Activated naive CD4-positive, alpha-beta T cell (primary cell): ENCODE measurements around the gene SH3RF1.

Experiments
- DNase-seq, 4 experiments: peaks; one replicate each; lab custom pipeline; 2025; lab: John Stamatoyannopoulos, UW

SH3RF1 gene

GRCh38 chr4:169275180-169275579 is 4.4 kb upstream of the SH3RF1 start:
- DNase-seq, result no peak

GRCh38 chr4:169274033-169274432 is 3.3 kb upstream of the SH3RF1 start:
- no peak for DNase-seq

GRCh38 chr4:169272265-169272886 is 1.6 kb upstream of the SH3RF1 start:
- no peak for DNase-seq

GRCh38 chr4:169271692-169272007 is 894 bp upstream of the SH3RF1 start:
- DNase-seq, result no peak

GRCh38 chr4:169269916-169270809 is 593 bp downstream of the SH3RF1 start:
- DNase-seq, result peak in 1 of 4 experiments; percentile 0

DNA sequence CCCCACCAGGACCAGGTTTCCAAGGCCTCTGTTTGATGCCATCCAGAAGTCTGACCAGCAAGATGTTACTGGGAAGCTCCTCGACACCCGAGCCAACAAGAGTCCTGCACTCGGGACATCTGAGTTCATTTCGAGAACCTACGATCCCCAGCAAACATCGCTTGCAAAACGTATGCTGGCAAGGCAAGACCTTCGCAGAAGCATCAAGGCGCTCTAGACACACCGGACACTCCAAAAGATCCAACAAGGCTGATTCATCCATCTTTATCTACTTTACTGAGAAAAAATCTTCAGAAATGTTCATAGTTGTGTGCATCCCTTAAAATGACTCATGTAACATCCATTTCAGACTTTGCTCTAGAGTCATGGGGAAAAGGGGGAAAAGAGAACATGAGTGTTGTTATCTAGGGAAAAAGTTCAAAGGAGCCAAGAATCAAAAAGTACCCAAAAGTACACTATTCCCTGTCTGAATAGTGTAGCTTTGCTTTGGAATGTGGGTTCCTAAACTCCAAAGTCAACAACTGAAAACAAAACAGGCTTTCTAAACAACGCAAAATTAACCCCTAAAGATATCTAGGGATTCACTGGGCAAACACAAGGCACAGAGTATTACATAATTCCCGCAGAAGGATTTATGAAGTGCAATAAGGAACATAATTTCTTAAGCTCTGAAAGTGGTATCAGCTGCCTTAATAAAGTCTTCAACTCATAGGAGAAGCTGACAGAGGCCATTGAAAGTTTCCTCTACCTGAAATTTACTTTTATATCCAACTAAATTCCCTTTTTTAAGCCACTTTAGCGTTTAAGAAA is 1.6 kb downstream of the SH3RF1 start:
- no peak for DNase-seq

DNA sequence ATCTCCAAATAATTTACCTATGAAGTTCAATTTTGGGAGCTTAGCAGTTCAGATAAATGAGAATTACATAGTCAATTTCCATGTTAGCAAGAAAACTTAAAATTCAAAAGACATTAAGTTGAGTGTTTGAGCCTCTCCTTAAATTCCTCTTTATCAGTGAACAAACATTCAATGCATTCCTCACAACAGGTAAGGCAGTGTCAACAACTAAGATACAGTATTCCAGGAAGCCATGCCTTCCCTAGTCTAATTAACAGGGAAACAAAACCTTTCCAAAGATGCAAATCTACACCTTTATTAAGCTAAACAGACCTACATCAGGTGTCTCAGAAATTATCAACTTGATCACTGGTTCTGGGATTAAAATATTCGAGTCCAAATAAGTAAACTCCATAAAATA is 3.7 kb downstream of the SH3RF1 start:
- DNase-seq, result no peak

GRCh38 chr4:169266661-169267060 is 4.1 kb downstream of the SH3RF1 start:
- no peak for DNase-seq

DNA sequence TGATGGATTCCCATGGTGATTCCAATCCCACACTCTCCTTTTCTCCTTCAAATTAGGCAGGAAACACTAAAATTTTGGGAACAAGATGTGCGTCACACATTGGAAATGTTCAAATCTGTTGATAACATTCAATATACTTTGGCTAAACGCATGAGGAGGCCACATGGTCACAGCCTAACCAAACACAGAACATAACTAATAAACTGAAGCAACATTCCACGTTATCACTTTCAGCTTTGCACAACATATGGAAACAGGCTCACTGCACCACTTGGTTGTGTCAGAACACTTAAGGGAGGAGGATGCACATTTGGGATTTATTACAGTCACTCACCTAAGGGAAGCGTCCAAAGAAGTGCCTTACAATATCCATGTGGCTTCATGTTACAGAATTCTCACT is 4.7 kb downstream of the SH3RF1 start:
- DNase-seq, result no peak

DNA sequence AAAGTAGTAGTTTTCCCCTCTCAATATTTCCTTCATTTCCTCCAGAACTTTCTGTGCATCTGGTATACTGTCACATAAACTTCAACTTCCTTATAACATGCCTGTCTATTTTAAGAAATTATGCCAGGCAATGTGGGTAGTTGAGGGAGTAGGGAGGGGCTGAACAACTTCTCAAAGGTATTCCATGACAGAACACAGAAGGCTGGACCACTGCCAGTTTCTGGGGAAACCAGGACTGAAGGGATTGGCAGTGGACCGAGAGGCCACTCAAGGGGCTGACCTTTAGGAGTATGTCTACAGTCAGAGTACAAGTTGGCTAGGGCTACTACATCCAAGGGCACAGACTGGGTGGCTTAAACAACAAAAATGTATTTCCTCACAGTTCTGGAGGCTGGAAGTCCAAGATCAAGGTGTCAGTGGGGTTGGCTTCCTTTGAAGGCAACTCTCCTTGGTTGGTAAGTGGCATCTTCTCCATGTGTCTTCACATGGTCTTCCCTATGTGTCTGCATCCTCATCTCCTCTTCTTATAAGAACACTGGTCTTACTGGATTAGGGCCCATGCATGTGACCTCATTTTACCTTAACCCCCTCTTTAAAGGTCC is 6.9 kb downstream of the SH3RF1 start:
- DNase-seq, result no peak

DNA sequence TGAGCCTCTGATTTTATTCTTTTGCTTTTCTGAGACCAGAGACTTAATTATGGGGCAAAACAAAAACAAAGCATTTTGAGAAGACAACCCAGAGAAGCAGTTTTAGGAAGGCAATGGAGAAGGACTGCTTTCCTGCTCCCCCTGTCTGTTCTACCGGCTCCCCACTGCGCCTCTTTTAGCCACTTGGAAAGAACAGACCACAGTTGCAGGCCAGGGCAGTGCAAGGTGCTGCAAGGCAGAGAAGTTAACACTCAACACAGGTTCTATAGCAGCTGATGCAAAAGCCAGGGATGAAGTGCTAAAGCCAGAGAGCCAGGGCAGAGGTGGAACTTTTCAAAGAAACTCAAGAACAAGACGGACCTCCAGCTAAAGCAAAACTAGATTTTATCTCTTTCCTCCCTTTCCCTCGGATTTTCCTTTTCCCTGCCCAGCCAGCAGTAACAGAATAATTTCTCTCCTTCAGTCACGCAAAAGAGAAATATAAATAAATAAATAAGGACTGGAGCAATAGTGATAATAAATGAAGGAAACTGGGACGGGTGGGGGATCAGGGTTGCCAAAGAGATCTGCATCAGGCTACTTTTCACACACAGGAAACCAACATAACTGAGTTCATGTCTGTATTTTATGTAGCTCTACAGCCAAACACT is 10.4 kb downstream of the SH3RF1 start:
- DNase-seq, result no peak

GRCh38 chr4:169259271-169259670 is 11.5 kb downstream of the SH3RF1 start:
- no peak for DNase-seq

GRCh38 chr4:169258141-169258540 is 12.6 kb downstream of the SH3RF1 start:
- DNase-seq, result no peak

- DNase-seq, result no peak
Measured at GRCh38 chr4:169256856-169257761, 13.6 kb downstream of the SH3RF1 start.

DNA sequence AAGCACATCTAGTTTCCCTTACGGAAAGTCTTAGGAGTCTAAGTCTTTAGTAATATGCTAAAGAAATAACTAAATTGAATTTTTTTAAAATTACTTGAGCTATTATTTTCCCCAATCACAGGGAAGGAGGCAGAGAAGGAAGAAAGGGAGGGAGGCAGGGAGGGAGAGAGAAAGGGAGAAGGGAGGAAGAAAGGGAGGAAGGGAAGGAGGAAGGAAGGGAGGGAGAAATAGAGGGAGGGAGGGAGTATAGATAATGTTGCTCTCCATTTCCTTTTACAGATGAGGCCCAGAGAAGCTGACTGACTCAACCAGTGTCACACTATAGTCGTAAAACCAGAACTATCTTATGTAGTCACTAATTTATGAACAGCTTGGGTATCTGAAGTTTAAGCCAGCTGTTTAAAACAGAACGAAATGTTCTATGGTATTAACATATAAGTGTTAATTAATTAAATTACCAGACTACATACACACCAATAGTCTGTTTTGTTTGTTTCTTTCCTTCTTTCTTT is 14.6 kb downstream of the SH3RF1 start:
- DNase-seq, result no peak

GRCh38 chr4:169254546-169254983 is 16.2 kb downstream of the SH3RF1 start:
- no peak for DNase-seq

- no peak for DNase-seq
Measured at GRCh38 chr4:169253904-169254303, 16.9 kb downstream of the SH3RF1 start.

GRCh38 chr4:169253113-169253671 is 17.6 kb downstream of the SH3RF1 start:
- DNase-seq, result no peak

- no peak for DNase-seq
Measured at GRCh38 chr4:169252339-169253112, 18.2 kb downstream of the SH3RF1 start.
